Neural cell (in vitro differentiated cells): Measurements from ENCODE around the gene RDM1. TPM values are rescaled to one million over a fixed set of nuclear protein-coding genes. Genes with fewer than 3 reads are reported as not detected.

Experiments
- H2AFZ ChIP-seq: fragments of 200-600, 300-800 bp; sonication (generic), shearing (Covaris generic); 2 replicates; pipeline ENCODE4 v1.6.0; 2014; ENCODE audit warnings: low read depth, mild to moderate bottlenecking, antibody characterized with exemption, low read length, moderate library complexity
- H3F3A ChIP-seq: fragments of 200-600 bp; shearing (Covaris generic); 2 replicates; pipeline ENCODE4 v1.6.1; 2016; ENCODE audit warnings: mild to moderate bottlenecking, moderate library complexity, mixed read lengths, antibody characterized with exemption, low read length; ENCODE audit not compliant: insufficient read depth, poor library complexity, severe bottlenecking
- H3K27ac ChIP-seq: fragments of 200-600, 300-800 bp; sonication (generic), shearing (Covaris generic); 2 replicates; pipeline ENCODE4 v1.5.1; 2014; ENCODE audit warnings: mild to moderate bottlenecking, low read length, moderate library complexity
- H3K27me3 ChIP-seq: fragments of 300-800, 200-600 bp; sonication (generic), shearing (Covaris generic); 2 replicates; pipeline ENCODE4 v1.6.0; 2014; ENCODE audit warnings: mild to moderate bottlenecking, low read depth, low read length, moderate library complexity; ENCODE audit not compliant: insufficient read depth
- H3K36me3 ChIP-seq: fragments of 300-800, 200-600 bp; sonication (generic), shearing (Covaris generic); 2 replicates; pipeline ENCODE4 v1.5.1; 2014; ENCODE audit warnings: mild to moderate bottlenecking, antibody characterized with exemption, low read length, moderate library complexity; ENCODE audit not compliant: insufficient read depth
- H3K4me2 ChIP-seq: fragments of 300-800, 200-600 bp; sonication (generic), shearing (Covaris generic); 2 replicates; pipeline ENCODE4 v1.6.0; 2014; ENCODE audit warnings: mild to moderate bottlenecking, low read length
- H3K4me3 ChIP-seq: fragments of 300-800, 200-600 bp; sonication (generic), shearing (Covaris generic); 2 replicates; pipeline ENCODE4 v1.5.1; 2014; ENCODE audit warnings: mild to moderate bottlenecking, low read length, moderate library complexity
- H3K79me2 ChIP-seq: fragments of 200-600 bp; shearing (Covaris generic); replicated peaks from 2 replicates; pipeline ENCODE4 v1.6.0; 2014; ENCODE audit warnings: mild to moderate bottlenecking, low read length, moderate library complexity; ENCODE audit not compliant: insufficient read depth
- H3K9ac ChIP-seq: fragments of 300-800, 200-600 bp; sonication (generic), shearing (Covaris generic); 2 replicates; pipeline ENCODE4 v1.6.1; 2016; ENCODE audit warnings: mild to moderate bottlenecking, low read length, mixed read lengths
- H3K9me2 ChIP-seq: fragments of 200-600 bp; shearing (Covaris generic); 2 replicates; pipeline ENCODE4 v1.6.1; 2016; ENCODE audit warnings: mild to moderate bottlenecking, low read length, mixed read lengths; ENCODE audit not compliant: insufficient read depth
- H3K9me3 ChIP-seq: fragments of 200-600, 300-800 bp; sonication (generic), shearing (Covaris generic); 2 replicates; pipeline ENCODE4 v1.6.1; 2016; ENCODE audit warnings: mild to moderate bottlenecking, mixed run types, low read length, moderate library complexity, mixed read lengths
- H4K20me1 ChIP-seq: fragments of 200-600 bp; shearing (Covaris generic); 2 replicates; pipeline ENCODE4 v1.6.1; 2016; ENCODE audit warnings: mild to moderate bottlenecking, mixed run types; ENCODE audit not compliant: insufficient read depth
- CTCF ChIP-seq: fragments of 450-650 bp; IDR thresholded peaks from 2 replicates; pipeline ENCODE4 v1.5.1; 2014; ENCODE audit warnings: antibody characterized with exemption, mild to moderate bottlenecking, moderate library complexity; ENCODE audit not compliant: poor library complexity, severe bottlenecking
- EP300 ChIP-seq: fragments of 450-650 bp; conservative IDR thresholded peaks from 2 replicates; pipeline ENCODE4 v1.6.1; 2014; ENCODE audit warnings: antibody characterized with exemption, mild to moderate bottlenecking, moderate library complexity; ENCODE audit not compliant: poor library complexity, severe bottlenecking
- EZH2 ChIP-seq: fragments of 200-600, 300-800 bp; shearing (Covaris generic), sonication (generic); IDR thresholded peaks from 2 replicates; pipeline ENCODE4 v1.6.1; 2014; ENCODE audit warnings: antibody characterized with exemption, low read length, borderline replicate concordance, mild to moderate bottlenecking; ENCODE audit not compliant: insufficient read depth, poor library complexity, severe bottlenecking
- MXI1 ChIP-seq: fragments of 450-650 bp; conservative IDR thresholded peaks from 2 replicates; pipeline ENCODE4 v1.6.1; 2014; ENCODE audit warnings: antibody characterized with exemption, mild to moderate bottlenecking; ENCODE audit not compliant: poor library complexity, severe bottlenecking
- POLR2AphosphoS5 ChIP-seq: IDR thresholded peaks from 2 replicates; pipeline ENCODE4 v1.6.1; 2012
- RAD21 ChIP-seq: fragments of 450-650 bp; conservative IDR thresholded peaks from 2 replicates; pipeline ENCODE4 v1.6.1; 2014; ENCODE audit warnings: antibody characterized with exemption, mild to moderate bottlenecking, moderate library complexity
- SMC3 ChIP-seq: fragments of 450-650 bp; conservative IDR thresholded peaks from 2 replicates; pipeline ENCODE4 v1.6.1; 2014; ENCODE audit warnings: antibody characterized with exemption, mild to moderate bottlenecking, moderate library complexity; ENCODE audit not compliant: poor library complexity
- TAF1 ChIP-seq: IDR thresholded peaks from 2 replicates; pipeline ENCODE4 v1.6.1; 2012; ENCODE audit warnings: low read depth
- polyA plus RNA-seq: library from polyadenylated mRNA; depleted of rRNA; stranded (reverse); fragments of >200 nt; gene quantifications from 2 replicates; pipeline ENCODE4 v1.2.3, GENCODE V29; 2014
- TF ChIP-seq, protein P1 (sequence below): IDR thresholded peaks from 2 replicates; pipeline ENCODE4 v1.6.1; 2012; ENCODE audit warnings: borderline replicate concordance

Gene RDM1
- polyA plus RNA-seq, 1 donor from 2014 or later = not detected

DNA sequence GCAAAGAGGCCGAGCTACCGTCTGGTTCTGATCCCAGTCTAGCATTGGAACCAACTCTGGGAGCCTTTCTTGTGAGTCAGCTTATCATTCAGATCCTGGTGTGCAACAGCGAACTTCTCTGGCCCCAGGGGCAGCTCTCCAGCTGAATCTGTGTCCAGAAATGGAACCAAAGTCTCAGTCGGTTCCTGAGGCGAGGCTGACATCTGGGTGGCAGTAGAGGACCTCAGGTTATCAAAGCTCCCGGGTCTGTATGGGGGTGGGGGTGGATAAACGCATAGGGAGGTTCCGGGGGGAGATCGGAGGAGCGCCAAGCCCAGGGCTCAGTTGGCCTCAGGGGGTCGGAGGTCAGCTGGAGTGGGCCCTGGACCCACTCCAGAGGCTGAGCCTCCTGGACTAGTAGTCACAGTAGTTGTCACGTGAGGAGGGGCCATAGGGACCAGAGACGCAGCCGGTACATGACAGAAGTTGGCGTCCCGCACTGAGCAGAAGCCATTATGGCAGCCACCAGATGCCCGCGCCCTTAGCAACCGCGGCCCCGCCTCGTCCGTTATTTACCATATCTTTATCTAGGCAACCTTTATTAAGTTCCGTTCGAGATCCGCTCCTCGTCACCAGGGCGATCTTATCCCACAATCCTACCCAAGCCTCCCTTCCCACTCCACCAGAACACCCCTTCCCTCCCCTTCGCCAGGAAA lies 12.9 kb downstream of the RDM1 start:
- H4K20me1 ChIP-seq = no peaks in the 10 kb centered on the region
- H3K36me3 ChIP-seq = no peaks in the 10 kb centered on the region
- H3K9ac ChIP-seq = no peak overlapping the region
- no peaks in the 10 kb centered on the region for H3F3A ChIP-seq
- H3K9me2 ChIP-seq = no peaks in the 10 kb centered on the region
- no peak overlapping the region for H3K4me3 ChIP-seq
- no peaks in the 10 kb centered on the region for H3K27me3 ChIP-seq
- H3K4me2 ChIP-seq = no peak overlapping the region
- H2AFZ ChIP-seq = no peak overlapping the region
- no peaks in the 10 kb centered on the region for H3K79me2 ChIP-seq
- no peaks in the 10 kb centered on the region for H3K9me3 ChIP-seq
- TF ChIP-seq CTCF (no peak), EP300 (no peak), POLR2AphosphoS5 (no peak), EZH2 (no peak)
- H3K27ac ChIP-seq = no peak overlapping the region

- H3K27me3 ChIP-seq = no peaks in the 10 kb centered on the region
- no peak for TF ChIP-seq CTCF
- no peak for TF ChIP-seq SMC3
- TF ChIP-seq TAF1 = no peak
- TF ChIP-seq, protein P1, sequence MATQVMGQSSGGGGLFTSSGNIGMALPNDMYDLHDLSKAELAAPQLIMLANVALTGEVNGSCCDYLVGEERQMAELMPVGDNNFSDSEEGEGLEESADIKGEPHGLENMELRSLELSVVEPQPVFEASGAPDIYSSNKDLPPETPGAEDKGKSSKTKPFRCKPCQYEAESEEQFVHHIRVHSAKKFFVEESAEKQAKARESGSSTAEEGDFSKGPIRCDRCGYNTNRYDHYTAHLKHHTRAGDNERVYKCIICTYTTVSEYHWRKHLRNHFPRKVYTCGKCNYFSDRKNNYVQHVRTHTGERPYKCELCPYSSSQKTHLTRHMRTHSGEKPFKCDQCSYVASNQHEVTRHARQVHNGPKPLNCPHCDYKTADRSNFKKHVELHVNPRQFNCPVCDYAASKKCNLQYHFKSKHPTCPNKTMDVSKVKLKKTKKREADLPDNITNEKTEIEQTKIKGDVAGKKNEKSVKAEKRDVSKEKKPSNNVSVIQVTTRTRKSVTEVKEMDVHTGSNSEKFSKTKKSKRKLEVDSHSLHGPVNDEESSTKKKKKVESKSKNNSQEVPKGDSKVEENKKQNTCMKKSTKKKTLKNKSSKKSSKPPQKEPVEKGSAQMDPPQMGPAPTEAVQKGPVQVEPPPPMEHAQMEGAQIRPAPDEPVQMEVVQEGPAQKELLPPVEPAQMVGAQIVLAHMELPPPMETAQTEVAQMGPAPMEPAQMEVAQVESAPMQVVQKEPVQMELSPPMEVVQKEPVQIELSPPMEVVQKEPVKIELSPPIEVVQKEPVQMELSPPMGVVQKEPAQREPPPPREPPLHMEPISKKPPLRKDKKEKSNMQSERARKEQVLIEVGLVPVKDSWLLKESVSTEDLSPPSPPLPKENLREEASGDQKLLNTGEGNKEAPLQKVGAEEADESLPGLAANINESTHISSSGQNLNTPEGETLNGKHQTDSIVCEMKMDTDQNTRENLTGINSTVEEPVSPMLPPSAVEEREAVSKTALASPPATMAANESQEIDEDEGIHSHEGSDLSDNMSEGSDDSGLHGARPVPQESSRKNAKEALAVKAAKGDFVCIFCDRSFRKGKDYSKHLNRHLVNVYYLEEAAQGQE = no peak
- no peak for TF ChIP-seq EP300
- no peak for TF ChIP-seq RAD21
- TF ChIP-seq POLR2AphosphoS5 = no peak
- TF ChIP-seq MXI1 = no peak
- no peak for TF ChIP-seq EZH2
These were observed 15.2 kb downstream of the RDM1 start for GRCh38 chr17:35915153-35915964.

More at GRCh38 chr17:35915153-35915964, 15.2 kb downstream of the RDM1 start:
- Histone ChIP-seq H3K4me3 (no peak overlapping the region), H3K4me2 (no peak overlapping the region), H3K79me2 (no peaks in the 10 kb centered on the region), H4K20me1 (no peaks in the 10 kb centered on the region), H3K9me3 (no peaks in the 10 kb centered on the region), H3K9me2 (no peaks in the 10 kb centered on the region), H3K9ac (no peak overlapping the region), H3K27ac (no peak overlapping the region), H3K36me3 (no peaks in the 10 kb centered on the region), H3F3A (no peaks in the 10 kb centered on the region), H2AFZ (no peak overlapping the region)
